NCI-H446 treated with DMSO at 0.1 percent for 48 hours (cell line): ENCODE measurements around the gene SERPINF2.
"Not testable (repeated sequence)": the region's sequence is repeated elsewhere in the genome, so short reads cannot be mapped to it uniquely, and the experiment has no call there.

Experiments used
- DNase-seq: peaks from one replicate; lab custom pipeline; 2025; lab: John Stamatoyannopoulos, UW

The SERPINF2 gene

DNA sequence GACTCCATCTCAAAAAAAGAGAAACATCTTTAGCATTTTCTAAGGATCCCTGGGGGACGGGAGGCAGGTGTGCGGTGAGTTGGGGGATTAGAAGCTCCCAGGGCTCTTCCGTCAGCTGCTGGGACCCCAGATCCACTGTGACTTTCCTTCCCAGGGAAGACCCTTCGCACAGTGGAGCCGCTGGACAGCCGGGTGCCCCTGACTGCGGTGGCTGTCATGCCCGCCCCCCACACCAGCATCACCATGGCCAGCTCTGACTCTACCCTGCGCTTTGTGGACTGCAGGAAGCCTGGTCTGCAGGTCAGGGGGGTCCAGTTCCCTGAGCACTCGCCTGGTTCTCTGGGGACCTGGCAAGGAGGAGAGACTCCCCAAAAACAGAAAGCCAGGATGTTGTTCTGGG is 7.3 kb upstream of the SERPINF2 start:
- DNase-seq: no peak

DNA sequence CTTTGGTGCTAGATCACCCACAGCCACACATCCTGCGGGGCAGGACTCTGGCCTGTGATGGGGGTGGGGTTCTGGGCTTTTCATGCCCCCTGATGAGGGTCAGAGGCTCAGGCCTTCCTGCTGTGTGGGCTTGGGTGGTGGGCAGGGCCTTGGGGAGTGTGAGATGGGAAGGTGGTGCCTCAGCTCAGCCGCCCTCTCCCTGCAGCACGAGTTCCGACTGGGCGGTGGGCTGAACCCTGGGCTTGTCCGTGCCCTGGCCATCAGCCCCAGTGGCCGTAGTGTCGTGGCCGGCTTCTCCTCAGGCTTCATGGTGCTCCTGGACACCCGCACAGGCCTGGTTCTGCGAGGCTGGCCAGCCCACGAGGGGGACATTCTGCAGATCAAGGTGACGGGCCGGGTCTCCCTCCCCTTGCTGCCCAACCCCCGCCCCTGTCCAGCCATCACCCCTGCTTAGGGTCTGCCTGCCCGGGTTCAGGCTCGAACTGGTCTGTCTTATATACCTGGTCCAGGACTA is 6.8 kb upstream of the SERPINF2 start:
- no peak for DNase-seq

DNA sequence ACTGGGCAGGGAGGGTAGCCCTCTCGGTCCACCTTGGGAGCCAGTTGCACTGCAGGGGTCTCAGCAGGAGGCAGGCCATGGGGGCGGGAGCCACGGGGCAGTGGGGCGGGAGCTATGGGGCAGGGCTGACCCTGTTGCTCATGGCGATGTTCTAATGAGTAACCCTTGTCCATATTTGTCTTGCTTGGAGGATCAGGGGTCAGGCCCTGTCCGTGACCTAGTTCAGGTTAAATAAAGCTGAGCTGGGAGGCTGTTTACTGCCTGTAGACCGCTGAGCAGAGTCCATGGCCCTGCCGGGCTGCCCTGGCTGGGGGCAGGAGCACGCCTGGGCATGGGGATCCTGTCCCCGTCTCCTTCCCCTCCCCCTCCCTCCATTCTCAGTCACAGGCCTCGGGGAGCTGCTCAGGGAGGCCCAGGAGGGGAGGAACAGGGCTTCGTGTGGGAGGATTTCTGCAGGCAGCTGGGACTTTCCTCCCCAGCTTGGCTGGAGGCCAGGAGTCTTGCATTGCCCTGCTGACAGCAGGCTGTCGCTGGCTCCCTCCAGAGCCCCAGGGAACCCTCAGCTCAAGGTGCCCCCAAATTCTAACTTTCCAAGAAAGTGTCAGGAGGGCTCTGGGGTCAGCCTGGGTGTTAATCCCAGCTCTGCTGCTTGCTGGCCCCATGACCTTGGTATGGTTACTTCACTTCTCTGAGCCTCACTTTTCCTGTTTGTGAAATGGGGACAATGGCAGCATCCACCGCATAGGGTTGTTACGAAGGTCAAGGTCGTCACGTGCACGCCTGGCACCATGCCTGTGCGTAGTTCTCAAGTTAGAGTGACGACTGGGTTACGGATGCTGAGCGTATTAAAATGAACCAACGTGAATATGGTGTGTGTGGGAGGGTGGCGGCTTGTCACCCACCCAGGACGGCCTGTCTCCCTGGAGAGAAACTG is 6.1 kb upstream of the SERPINF2 start:
- no peak for DNase-seq

DNA sequence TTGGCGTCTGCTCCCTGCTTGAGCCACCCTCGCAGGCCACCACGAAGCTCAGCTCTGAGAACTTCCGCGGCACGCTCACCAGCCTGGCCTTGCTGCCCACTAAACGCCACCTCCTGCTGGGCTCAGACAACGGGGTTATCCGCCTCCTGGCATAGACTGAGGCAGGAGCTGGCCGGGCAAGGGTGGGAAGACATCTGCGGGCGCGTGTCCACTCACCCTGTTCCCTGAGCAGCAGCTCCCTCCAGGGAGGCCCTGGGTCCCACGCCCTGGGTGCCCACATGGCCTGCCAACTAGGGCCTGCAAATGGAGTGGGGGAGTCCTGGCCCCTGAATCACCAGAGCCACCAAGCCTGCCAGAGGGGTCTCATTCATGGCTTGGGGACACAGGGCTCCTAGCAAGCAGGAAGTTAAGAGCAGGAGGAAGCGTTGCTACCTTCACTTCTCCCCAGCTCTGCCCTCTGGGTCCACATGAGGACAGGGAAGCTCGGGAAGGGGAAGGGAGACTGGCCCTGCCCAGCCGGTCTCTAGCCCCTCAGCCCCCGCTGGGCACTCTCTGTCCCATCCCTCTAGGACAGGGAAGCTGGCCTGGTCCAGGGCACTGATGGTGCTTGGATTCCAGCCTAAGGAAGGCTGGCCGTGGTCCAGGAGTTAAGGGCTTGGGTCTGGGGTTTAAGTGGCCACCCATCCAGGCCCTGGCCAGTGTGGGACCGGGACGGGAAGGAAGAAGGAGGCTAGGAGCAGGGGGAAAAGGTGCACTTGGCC is 5.0 kb upstream of the SERPINF2 start:
- DNase-seq: no peak

DNA sequence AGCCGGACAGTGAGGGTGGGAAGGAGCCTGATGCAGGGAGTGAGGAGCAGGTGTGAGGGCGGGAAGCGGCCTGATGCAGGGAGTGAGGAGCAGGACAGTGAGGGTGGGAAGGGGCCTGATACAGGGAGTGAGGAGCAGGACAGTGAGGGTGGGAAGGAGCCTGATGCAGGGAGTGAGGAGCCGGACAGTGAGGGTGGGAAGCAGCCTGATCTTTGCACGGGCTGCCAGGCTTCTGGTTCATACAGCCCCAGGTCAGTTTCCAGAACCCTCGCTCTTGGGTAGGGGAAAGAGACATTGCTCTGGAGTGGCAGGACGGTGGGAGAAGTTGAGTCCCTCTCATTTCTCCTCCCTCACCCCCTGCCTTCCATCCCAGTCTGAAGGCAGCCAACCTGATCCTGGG is 772 bp upstream of the SERPINF2 start:
- not testable (repeated sequence) for DNase-seq

DNA sequence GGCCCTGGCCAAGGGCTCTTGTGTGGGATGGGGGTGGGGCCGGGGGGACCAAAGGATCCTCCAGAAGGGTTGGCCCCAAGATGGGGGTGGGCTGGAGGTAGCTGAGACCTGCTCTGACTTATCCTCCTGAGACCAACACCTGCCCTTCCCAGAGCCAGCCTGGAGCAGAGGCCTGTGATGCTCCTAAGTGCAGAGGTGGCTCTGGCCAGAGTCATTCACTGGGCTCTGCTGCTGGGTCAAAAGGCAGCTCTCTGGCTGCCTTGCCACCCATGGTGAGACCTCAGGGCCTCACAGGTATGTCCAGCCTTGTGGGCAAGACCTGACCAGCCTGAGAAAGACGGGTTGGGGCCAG is 393 bp downstream of the SERPINF2 start:
- DNase-seq: no peak

DNA sequence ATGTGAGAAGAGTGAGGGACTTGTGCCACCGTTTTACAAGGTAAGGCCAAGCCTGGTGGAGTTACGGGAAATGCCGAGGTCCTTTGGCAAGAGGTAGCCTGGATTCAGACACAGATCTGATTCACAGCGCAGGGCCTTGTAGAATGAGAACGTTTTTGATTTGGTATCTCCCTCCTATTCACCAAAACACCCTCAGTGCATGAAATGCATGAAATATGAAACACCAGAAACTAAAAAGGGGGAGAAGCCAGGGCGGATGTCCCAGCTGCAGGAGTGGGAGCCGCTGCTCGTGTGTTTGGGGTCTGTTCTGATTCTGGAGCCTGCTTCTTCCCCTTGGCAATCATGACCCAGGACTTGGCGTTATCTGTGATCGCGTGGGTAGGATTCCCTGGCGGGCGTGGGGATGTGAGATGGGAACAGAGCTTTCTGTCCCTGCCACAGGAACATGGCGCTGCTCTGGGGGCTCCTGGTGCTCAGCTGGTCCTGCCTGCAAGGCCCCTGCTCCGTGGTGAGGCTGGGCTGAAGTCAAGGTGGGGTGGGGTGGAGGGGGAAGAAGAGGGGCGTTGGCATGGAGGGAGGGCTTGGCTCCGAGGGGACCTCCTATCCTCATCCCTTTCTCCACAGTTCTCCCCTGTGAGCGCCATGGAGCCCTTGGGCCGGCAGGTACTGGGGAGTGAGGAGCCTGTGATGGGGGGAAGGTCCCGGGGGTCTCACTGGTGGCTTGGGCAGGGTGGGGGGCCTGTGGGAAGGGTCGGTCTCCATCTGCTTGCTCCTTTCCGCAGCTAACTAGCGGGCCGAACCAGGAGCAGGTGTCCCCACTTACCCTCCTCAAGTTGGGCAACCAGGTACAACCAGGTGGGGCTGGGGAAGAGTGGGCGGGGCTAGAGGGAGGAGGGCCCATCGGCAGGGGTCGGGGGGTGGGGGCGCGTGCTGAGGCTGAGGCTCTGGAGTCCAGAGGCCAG is 2.2 kb downstream of the SERPINF2 start:
- no peak for DNase-seq

DNA sequence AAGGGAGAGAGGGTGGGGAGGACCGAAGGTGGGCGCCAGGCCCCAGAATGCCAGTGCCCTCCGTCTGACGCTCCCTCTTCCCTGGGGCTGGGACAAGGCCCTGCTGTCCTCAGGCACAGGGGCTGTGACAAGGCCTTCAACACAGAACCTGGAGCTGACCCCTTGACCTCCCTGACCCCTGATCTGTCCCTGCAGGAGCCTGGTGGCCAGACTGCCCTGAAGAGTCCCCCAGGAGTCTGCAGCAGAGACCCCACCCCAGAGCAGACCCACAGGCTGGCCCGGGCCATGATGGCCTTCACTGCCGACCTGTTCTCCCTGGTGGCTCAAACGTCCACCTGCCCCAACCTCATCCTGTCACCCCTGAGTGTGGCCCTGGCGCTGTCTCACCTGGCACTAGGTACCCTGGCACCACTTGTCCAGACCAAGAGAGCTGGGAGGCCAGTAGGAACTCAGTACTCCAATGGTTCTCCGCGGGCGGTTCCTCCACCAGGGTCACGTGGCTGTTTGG is 2.9 kb downstream of the SERPINF2 start:
- no peak for DNase-seq

DNA sequence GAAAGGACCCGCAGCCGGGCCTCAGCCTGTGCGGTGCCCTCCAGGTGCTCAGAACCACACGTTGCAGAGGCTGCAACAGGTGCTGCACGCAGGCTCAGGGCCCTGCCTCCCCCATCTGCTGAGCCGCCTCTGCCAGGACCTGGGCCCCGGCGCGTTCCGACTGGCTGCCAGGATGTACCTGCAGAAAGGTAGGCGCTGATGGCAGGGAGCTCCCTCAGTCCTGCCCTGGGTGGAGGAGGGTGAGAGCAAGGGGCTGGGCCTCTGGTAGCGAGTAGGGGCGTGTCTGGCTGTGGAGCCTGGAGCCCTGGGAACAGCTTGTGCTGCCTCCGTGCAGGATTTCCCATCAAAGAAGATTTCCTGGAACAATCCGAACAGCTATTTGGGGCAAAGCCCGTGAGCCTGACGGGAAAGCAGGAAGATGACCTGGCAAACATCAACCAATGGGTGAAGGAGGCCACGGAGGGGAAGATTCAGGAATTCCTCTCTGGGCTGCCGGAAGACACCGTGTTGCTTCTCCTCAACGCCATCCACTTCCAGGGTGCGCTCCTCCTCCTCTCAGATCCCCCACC is 4.4 kb downstream of the SERPINF2 start:
- no peak for DNase-seq

DNA sequence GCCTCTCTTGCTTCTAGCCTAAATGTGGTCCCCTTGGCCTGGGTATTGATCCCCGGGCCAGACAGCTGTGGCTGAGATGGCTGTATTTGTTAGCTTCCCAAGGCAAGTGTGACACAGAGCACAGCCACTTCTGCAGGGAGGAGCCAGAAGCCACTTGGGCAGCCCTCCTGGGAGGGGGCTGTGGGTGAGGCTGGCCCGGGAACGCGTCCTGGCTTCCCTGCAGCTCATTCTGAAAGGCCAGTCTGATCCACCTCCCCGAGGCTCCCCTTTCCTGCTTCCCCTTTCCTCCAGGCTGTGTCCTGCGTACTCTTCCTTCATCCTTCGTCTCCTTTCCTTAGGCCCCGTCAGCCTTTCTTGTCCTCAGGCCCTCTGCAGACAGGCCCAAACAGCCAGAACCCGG is 8.0 kb downstream of the SERPINF2 start:
- DNase-seq: no peak

DNA sequence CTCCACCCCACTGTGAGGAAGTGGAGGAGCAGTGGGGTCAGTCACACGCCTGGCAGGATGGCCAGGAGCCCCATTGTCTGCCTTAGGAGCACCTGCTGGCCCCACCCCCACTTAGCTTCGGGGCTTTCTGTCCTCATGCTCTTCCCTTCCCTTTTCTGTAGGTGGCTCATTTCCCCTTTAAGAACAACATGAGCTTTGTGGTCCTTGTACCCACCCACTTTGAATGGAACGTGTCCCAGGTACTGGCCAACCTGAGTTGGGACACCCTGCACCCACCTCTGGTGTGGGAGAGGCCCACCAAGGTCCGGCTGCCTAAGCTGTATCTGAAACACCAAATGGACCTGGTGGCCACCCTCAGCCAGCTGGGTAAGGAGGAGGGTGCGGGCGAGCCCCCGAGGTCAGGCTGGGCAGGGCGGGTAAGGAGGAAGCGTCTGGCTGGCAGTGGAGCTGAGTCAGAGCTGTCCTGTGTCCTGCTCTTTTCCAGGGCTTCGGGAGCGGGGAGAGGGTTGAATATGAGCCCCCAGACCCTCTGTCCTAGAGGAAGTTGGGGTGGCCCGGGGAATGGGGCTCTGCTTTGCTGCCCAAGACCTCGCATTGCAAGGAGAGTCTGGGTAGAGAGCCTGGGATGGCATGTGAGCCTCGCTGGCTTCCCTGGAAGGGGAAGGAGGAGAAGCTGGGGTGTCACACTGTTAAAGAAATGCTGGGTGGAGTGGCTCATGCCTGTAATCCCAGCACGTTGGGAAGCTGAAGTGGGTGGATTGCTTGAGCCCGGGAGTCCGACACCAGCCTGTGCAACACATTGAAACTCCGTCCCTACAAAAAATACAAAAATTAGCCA is 10.0 kb downstream of the SERPINF2 start:
- no peak for DNase-seq

DNA sequence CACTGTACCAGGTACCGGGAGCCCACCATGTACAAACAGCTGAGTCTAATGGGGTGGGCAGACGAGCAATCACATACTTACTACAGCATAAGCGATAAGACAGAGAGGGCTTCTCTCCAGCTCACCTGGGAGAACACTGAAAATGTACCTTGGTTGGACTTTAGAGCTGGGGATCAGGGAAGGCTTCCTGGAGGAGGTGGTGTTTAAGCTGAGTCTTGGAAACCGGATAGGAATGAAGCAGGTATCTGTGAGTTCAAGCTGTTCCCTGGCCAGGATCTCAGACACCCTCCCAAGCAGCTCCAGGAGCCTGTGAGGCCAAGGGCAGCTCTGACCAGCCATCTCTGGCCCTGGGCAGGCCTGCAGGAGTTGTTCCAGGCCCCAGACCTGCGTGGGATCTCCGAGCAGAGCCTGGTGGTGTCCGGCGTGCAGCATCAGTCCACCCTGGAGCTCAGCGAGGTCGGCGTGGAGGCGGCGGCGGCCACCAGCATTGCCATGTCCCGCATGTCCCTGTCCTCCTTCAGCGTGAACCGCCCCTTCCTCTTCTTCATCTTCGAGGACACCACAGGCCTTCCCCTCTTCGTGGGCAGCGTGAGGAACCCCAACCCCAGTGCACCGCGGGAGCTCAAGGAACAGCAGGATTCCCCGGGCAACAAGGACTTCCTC is 11.2 kb downstream of the SERPINF2 start:
- DNase-seq: no peak

DNA sequence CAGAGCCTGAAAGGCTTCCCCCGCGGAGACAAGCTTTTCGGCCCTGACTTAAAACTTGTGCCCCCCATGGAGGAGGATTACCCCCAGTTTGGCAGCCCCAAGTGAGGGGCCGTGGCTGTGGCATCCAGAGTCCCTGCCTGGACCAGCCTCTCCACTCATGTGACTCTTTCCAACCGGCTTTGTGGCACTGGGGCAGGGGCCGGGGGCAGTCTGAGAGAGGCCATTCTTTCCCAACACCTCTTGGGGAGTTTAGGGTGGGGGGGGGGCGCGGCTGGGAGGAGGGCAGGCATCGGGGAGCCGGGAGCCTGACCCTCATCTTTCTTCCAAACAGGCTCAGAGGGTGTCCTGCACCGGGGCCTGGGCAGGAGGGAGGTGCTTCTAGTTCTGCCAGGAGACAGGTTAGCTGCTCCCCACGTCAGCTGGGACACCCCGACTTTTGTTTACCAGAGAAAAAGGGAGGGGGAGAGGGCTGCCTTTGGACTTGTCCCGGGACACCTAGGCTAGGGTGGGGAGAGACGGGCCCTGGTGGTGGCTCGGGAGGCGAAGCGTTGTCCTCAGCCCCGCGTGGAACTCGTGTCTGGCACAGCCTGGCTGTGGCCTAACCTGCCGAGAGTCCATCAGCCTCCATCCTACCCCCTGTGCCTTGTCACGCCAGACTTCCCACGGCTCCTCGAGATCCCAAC is 11.9 kb downstream of the SERPINF2 start:
- no peak for DNase-seq

DNA sequence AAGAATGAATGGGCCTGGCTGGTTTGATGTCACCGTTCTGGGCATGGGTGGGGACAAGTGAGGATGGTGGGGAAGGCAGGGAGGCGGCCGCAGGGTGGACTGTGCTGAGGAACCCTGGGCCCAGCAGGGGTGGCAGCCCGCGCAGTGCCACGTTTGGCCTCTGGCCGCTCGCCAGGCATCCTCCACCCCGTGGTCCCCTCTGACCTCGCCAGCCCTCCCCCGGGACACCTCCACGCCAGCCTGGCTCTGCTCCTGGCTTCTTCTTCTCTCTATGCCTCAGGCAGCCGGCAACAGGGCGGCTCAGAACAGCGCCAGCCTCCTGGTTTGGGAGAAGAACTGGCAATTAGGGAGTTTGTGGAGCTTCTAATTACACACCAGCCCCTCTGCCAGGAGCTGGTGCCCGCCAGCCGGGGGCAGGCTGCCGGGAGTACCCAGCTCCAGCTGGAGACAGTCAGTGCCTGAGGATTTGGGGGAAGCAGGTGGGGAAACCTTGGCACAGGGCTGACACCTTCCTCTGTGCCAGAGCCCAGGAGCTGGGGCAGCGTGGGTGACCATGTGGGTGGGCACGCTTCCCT is 12.7 kb downstream of the SERPINF2 start:
- peak; percentile 68 for DNase-seq

DNA sequence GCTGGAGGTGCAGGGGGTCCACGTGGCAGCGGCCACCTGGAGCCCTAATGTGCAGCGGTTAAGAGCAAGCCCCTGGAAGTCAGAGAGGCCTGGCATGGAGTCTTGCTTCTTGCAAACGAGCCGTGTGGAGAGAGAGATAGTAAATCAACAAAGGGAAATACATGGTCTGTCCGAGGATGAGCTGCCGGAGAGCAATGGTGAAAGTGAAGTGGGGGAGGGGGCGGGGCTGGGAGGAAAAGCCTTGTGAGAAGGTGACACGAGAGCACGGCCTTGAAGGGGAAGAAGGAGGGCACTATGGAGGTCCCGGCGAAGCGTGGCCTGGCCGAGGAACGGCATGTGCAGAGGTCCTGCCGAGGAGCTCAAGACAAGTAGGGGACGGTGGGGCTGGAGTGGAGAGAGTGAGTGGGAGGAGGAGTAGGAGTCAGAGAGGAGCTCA is 13.2 kb downstream of the SERPINF2 start:
- DNase-seq: no peak

DNA sequence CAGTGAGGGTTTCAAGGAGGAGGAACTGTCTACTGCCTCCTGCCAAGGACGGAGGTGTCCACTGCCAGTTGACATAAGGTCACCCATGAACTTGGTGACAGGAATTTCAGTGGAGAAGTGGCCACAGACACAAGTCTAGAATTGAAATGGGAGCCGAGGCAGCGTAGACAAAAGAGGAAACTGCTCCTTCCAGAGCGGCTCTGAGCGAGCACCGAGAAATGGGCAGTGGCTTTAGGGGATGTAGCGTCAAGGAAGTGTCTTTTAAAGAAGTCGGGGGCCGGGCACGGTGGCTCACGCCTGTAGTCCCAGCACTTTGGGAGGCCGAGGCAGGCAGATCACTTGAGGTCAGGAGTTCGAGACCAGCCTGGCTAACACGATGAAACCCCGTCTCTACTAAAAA is 16.1 kb downstream of the SERPINF2 start:
- no peak for DNase-seq

DNA sequence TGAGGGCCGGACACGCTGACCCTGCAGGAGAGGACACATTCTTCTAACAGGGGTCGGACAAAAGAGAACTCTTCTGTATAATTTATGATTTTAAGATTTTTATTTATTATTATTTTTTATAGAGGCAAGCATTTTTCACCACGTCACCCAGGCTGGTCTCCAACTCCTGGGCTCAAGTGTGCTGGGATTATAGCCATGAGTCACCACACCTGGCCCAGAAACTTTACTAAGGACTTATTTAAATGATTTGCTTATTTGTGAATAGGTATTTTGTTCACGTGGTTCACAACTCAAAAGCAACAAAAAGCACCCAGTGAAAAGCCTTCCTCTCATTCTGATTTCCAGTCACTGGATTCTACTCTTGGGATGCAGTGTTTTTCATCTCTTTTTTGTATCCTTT is 16.9 kb downstream of the SERPINF2 start:
- DNase-seq: no peak

DNA sequence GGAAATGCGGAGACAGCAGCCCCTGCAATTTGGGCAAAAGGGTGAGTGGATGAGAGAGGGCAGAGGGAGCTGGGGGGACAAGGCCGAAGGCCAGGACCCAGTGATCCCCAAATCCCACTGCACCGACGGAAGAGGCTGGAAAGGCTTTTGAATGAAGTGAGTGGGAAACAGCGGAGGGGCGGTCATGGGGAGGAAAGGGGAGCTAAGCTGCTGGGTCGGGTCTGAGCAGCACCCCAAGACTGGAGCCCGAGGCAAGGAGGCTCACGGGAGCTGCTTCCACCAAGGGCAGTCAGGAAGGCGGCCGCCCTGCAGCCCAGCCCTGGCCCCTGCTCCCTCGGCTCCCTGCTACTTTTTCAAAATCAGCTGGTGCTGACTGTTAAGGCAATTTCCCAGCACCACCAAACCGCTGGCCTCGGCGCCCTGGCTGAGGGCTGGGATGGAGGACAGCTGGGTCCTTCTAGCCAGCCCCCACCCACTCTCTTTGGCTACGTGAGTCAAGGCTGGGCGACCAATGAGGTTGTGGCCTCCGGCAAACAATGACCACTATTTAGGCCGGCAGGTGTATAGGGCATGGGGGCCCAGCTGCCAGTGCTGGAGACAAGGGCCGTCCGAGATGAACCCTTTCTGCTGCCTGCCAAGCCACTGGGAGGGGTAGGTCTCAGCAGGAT is 19.7 kb downstream of the SERPINF2 start:
- no peak for DNase-seq
